HCT116 (cell line): Measurements from ENCODE around the gene INPP5B. TPM values are rescaled to one million over a fixed set of nuclear protein-coding genes. Genes with fewer than 3 reads are reported as not detected.

Experiments used
- ATAC-seq: fragments of 200-7000 bp; cut with Tn5 transposase; 2 replicates; pipeline ENCODE4 v1.9.1; 2020; ENCODE audit warnings: mild to moderate bottlenecking, moderate library complexity
- BruUV-seq: library from RNA; stranded (reverse); fragments of 400-500 nt; replicated peaks from 2 replicates; lab custom pipeline; 2021; lab: Mats Ljungman, UMichigan
- CTCF ChIA-PET: fragments of 300-600 bp; sonication (Branson Sonifier 250); formaldehyde crosslinking; loops from one replicate; lab custom pipeline; 2021; ENCODE audit warnings: antibody characterized with exemption; lab: Charles Lee
- POLR2A ChIA-PET: fragments of 300-600, 350-600 bp; sonication (Branson Sonifier 250); formaldehyde crosslinking; loops from one replicate; lab custom pipeline; 2021; ENCODE audit warnings: antibody characterized with exemption; lab: Charles Lee
- RAD21 ChIA-PET, 2 experiments: fragments of 300-600 bp; sonication (Branson Sonifier 250); formaldehyde crosslinking; loops; one replicate each; lab custom pipeline; 2023; ENCODE audit warnings: low total read pairs in 2 of 2; ENCODE audit not compliant: uncharacterized antibody in 2 of 2, unreplicated experiment in 2 of 2, low non-redundant PET in 1 of 2; lab: Charles Lee
- DNase-seq: peaks from one replicate; pipeline ENCODE4 v3.0.0-alpha.2; 2010; ENCODE audit warnings: low read depth, low spot score
- H2AFZ ChIP-seq: fragments of 200-600 bp; shearing (Covaris generic), sonication (generic); 2 replicates; pipeline ENCODE4 v1.6.1; 2017; ENCODE audit warnings: low read depth, mixed run types, mixed read lengths, antibody characterized with exemption, low read length; ENCODE audit not compliant: poor library complexity, severe bottlenecking
- H3K27ac ChIP-seq: 2 replicates; pipeline ENCODE4 v1.5.1; 2012; ENCODE audit warnings: low read depth, low read length
- H3K27me3 ChIP-seq: fragments of 200-600 bp; sonication (generic); 2 replicates; pipeline ENCODE4 v1.6.1; 2016; ENCODE audit warnings: mixed run types, low read length, mixed read lengths; ENCODE audit not compliant: insufficient read depth
- H3K36me3 ChIP-seq, 2 experiments: fragments of 200-500 bp in 1 of 2; fragments of 200-600 bp in 1 of 2; sonication (Bioruptor generic) in 1 of 2; sonication (generic) in 1 of 2; 2 replicates each; pipeline versions ENCODE4 v1.5.1 to v1.6.1; 2014 to 2016; ENCODE audit warnings: low read length in 2 of 2, inconsistent platforms in 1 of 2, mixed read lengths in 1 of 2, mixed run types in 1 of 2; ENCODE audit not compliant: insufficient read depth in 2 of 2, control insufficient read depth in 1 of 2
- H3K4me1 ChIP-seq, 2 experiments: fragments of 200-600 bp in 1 of 2; sonication (generic) in 1 of 2; 2 replicates each; pipeline versions ENCODE4 v1.5.1 to v1.6.1; 2012 to 2017; ENCODE audit warnings: low read length in 2 of 2, inconsistent platforms in 1 of 2, mild to moderate bottlenecking in 1 of 2, mixed read lengths in 1 of 2, mixed run types in 1 of 2, moderate library complexity in 1 of 2; ENCODE audit not compliant: insufficient read depth in 2 of 2, control insufficient read depth in 1 of 2
- H3K4me2 ChIP-seq: fragments of 200-600 bp; sonication (generic); 2 replicates; pipeline ENCODE4 v1.6.1; 2017; ENCODE audit warnings: mixed run types, low read length, mixed read lengths
- H3K4me3 ChIP-seq, 2 experiments: fragments of 200-600 bp in 1 of 2; sonication (generic) in 1 of 2; replicated peaks in 1 of 2; 2 replicates each; pipeline ENCODE4 v1.5.1; 2011 to 2016; ENCODE audit warnings: low read length in 2 of 2, control low read depth in 1 of 2, low read depth in 1 of 2, mild to moderate bottlenecking in 1 of 2, mixed read lengths in 1 of 2, mixed run types in 1 of 2
- H3K79me2 ChIP-seq: fragments of 200-600 bp; sonication (generic); 2 replicates; pipeline ENCODE4 v1.6.1; 2017; ENCODE audit warnings: mild to moderate bottlenecking, mixed run types, low read length, moderate library complexity, mixed read lengths; ENCODE audit not compliant: insufficient read depth
- H3K9ac ChIP-seq: fragments of 200-600 bp; sonication (generic); 2 replicates; pipeline ENCODE4 v1.6.1; 2016; ENCODE audit warnings: low read length, mixed read lengths
- H3K9me2 ChIP-seq: fragments of 200-600 bp; sonication (generic), shearing (Covaris generic); 2 replicates; pipeline ENCODE4 v1.6.1; 2017; ENCODE audit warnings: mixed run types, mild to moderate bottlenecking, moderate library complexity; ENCODE audit not compliant: insufficient read depth
- H3K9me3 ChIP-seq, 2 experiments: fragments of 200-500 bp in 1 of 2; fragments of 200-600 bp in 1 of 2; sonication (Bioruptor generic) in 1 of 2; sonication (generic) in 1 of 2; 2 replicates each; pipeline ENCODE4 v1.6.1; 2014 to 2017; ENCODE audit warnings: low read length in 2 of 2, mixed read lengths in 2 of 2, inconsistent platforms in 1 of 2, low read depth in 1 of 2, mild to moderate bottlenecking in 1 of 2, mixed run types in 1 of 2, moderate library complexity in 1 of 2; ENCODE audit not compliant: control insufficient read depth in 1 of 2, insufficient read depth in 1 of 2
- H4K20me1 ChIP-seq: fragments of 200-600 bp; sonication (generic), shearing (Covaris generic); 2 replicates; pipeline ENCODE4 v1.6.1; 2017; ENCODE audit warnings: mixed run types, mild to moderate bottlenecking, moderate library complexity; ENCODE audit not compliant: insufficient read depth
- ATF3 ChIP-seq: IDR thresholded peaks from 2 replicates; pipeline ENCODE4 v1.6.1; 2012
- CBX3 ChIP-seq: IDR thresholded peaks from 2 replicates; pipeline ENCODE4 v1.6.1; 2012; ENCODE audit warnings: low read depth
- CEBPB ChIP-seq: IDR thresholded peaks from 2 replicates; pipeline ENCODE4 v1.6.1; 2012; ENCODE audit warnings: low read depth
- CTCF ChIP-seq, 3 experiments: fragments of 200-600 bp in 1 of 3; sonication (generic) in 1 of 3; IDR thresholded peaks in 2 of 3; conservative IDR thresholded peaks in 1 of 3; 2 replicates each; pipeline ENCODE4 v1.5.1; 2012 to 2017; ENCODE audit warnings: low read depth in 2 of 3, low read length in 2 of 3, antibody characterized with exemption in 1 of 3, borderline replicate concordance in 1 of 3, control low read depth in 1 of 3, mild to moderate bottlenecking in 1 of 3, mixed read lengths in 1 of 3, mixed run types in 1 of 3, moderate library complexity in 1 of 3; ENCODE audit not compliant: insufficient read depth in 1 of 3
- ELF1 ChIP-seq: IDR thresholded peaks from 2 replicates; pipeline ENCODE4 v1.6.1; 2012; ENCODE audit warnings: low read depth, borderline replicate concordance
- EZH2phosphoT487 ChIP-seq: fragments of 200-600 bp; IDR thresholded peaks from 2 replicates; pipeline ENCODE4 v1.6.1; 2018; ENCODE audit warnings: antibody characterized with exemption, borderline replicate concordance
- FOSL1 ChIP-seq: IDR thresholded peaks from 2 replicates; pipeline ENCODE4 v1.6.1; 2012; ENCODE audit warnings: low read depth
- JUND ChIP-seq: IDR thresholded peaks from 2 replicates; pipeline ENCODE4 v1.6.1; 2012
- POLR2A ChIP-seq: IDR thresholded peaks from 2 replicates; pipeline ENCODE4 v1.7.0; 2011; ENCODE audit warnings: borderline replicate concordance; ENCODE audit not compliant: insufficient read depth, insufficient read length; ENCODE audit errors: extremely low read depth
- RAD21 ChIP-seq: IDR thresholded peaks from 2 replicates; pipeline ENCODE4 v1.6.1; 2012; ENCODE audit warnings: low read depth, mild to moderate bottlenecking
- REST ChIP-seq: IDR thresholded peaks from 2 replicates; pipeline ENCODE4 v1.6.1; 2012; ENCODE audit warnings: low read depth
- SIN3A ChIP-seq: IDR thresholded peaks from 2 replicates; pipeline ENCODE4 v1.6.1; 2012; ENCODE audit warnings: low read depth
- SRF ChIP-seq: IDR thresholded peaks from 2 replicates; pipeline ENCODE4 v1.6.1; 2012; ENCODE audit warnings: low read depth
- TCF7L2 ChIP-seq: IDR thresholded peaks from 2 replicates; pipeline ENCODE4 v1.7.0; 2011; ENCODE audit warnings: borderline replicate concordance, inconsistent platforms; ENCODE audit not compliant: insufficient read depth, insufficient read length; ENCODE audit errors: extremely low read depth
- YY1 ChIP-seq: IDR thresholded peaks from 2 replicates; pipeline ENCODE4 v1.6.1; 2011; ENCODE audit warnings: low read length, low read depth, moderate library complexity, mild to moderate bottlenecking; ENCODE audit not compliant: insufficient replicate concordance; ENCODE audit errors: extremely low read depth
- ZFX ChIP-seq: fragments of 450-650 bp; IDR thresholded peaks from 2 replicates; pipeline ENCODE4 v1.6.1; 2017
- intact Hi-C: fragments of 100-400 bp; cut with micrococcal nuclease; formaldehyde crosslinking; loops from 2 replicates; pipeline ENCODE4 v1.10.0; 2022
- total RNA-seq: library from RNA; stranded (reverse); gene quantifications from one replicate; pipeline ENCODE4 v1.2.1, GENCODE V29; 2021; ENCODE audit not compliant: unreplicated experiment

Gene INPP5B
- total RNA-seq, 1 experiment from 2014 or later, result 20.8 TPM

- no peak for ATAC-seq
- TF ChIP-seq CTCF (IDR thresholded peaks at IDR 0.05 in 2 of 3, conservative IDR thresholded peaks at IDR 0.05 in 1 of 3; ENCODE audit: borderline replicate concordance in 1 of 3, insufficient read depth in 1 of 3, low read depth in 2 of 3, low read length in 2 of 3) (no peak), SIN3A (no peak), TCF7L2 (no peak), RAD21 (no peak), JUND (no peak), SRF (no peak), ATF3 (no peak), REST (no peak), CEBPB (no peak), EZH2phosphoT487 (no peak), POLR2A (no peak), ELF1 (no peak), ZFX (no peak), FOSL1 (no peak), YY1 (no peak), CBX3 (no peak)
- Histone ChIP-seq H3K9me3 (no peaks in the 10 kb centered on the region), H3K36me3 (no peaks in the 10 kb centered on the region), H2AFZ (no peak overlapping the region), H3K27ac (no peak overlapping the region), H3K9ac (no peak overlapping the region), H3K9me2 (no peaks in the 10 kb centered on the region), H4K20me1 (no peaks in the 10 kb centered on the region), H3K4me3 (no peak overlapping the region), H3K79me2 (no peaks in the 10 kb centered on the region), H3K27me3 (no peaks in the 10 kb centered on the region), H3K4me1 (peaks cover 4 to 21% of the 10 kb centered on the region in 2 experiments; a peak in 3 of 4 replicates), H3K4me2 (no peak overlapping the region)
- no peak for DNase-seq
- intact Hi-C loops, result no loop called here
- RAD21 ChIA-PET, result no interaction called here
- POLR2A ChIA-PET, result no interaction called here
- CTCF ChIA-PET, result no interaction called here
- BruUV-seq, result TSS peak; percentile 16
These were observed 2.6 kb downstream of the INPP5B start for GRCh38 chr1:37944086-37944763.
